Measurements from ENCODE around the gene ITSN1.

DNA sequence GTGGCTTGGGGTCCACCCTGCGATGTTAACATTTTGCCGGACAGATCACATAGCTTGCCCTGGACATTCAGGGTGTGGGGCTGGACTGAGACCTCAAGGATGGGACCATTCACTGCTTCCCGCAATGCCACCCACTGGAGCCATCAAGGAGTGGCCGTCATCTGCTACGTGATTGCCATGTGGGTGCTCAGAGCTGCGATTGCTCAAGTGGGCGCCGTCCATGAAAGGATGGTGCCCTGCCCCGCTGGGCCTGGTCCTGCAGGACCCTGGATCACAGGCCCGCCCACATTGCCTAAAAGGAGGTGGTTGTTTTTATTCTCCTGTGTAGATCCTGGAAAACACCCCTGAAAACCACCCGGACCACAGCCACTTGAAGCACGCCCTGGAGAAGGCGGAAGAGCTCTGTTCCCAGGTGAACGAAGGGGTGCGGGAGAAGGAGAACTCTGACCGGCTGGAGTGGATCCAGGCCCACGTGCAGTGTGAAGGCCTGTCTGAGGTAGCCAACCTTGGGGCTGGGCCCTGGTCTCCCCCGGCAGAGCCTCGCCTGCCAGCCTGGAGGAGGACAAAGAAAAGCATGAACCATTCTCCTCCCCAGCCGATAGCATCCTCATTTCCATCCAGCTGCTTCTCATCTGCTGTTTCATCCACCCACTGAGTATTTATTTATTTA is 232.9 kb downstream of the ITSN1 start:
- TF ChIP-seq, protein P1, sequence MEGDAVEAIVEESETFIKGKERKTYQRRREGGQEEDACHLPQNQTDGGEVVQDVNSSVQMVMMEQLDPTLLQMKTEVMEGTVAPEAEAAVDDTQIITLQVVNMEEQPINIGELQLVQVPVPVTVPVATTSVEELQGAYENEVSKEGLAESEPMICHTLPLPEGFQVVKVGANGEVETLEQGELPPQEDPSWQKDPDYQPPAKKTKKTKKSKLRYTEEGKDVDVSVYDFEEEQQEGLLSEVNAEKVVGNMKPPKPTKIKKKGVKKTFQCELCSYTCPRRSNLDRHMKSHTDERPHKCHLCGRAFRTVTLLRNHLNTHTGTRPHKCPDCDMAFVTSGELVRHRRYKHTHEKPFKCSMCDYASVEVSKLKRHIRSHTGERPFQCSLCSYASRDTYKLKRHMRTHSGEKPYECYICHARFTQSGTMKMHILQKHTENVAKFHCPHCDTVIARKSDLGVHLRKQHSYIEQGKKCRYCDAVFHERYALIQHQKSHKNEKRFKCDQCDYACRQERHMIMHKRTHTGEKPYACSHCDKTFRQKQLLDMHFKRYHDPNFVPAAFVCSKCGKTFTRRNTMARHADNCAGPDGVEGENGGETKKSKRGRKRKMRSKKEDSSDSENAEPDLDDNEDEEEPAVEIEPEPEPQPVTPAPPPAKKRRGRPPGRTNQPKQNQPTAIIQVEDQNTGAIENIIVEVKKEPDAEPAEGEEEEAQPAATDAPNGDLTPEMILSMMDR (IDR thresholded peaks at IDR 0.05): no peak
- TF ChIP-seq POLR2A (IDR thresholded peaks at IDR 0.05): no peak
- no peak for TF ChIP-seq POLR2AphosphoS5 (IDR thresholded peaks at IDR 0.05)
